ENCODE measurements around the gene SDHA.

SDHA gene

DNA sequence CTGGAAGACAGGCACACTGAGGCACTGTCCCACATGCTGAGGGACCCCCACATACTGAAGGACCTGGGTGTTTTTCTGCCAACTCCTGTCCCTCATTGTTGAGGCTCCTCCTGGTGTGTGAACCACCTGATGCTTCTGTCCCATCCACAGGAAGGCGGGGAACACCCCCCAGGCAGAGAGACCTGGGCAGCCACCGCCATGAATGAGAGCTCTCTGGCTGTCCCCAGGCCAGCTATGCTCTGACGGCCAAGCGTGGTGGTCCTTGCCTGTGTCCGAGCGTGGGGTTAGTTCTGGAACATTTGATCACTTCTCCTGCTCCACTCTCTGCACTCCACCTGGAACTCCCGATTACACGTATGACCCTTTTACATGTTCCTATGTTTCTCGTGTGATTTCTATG lies 38.7 kb upstream of the SDHA start:
- DNase-seq (ENCODE audit: low read depth, low spot score) = no peak
- TF ChIP-seq, protein P1, sequence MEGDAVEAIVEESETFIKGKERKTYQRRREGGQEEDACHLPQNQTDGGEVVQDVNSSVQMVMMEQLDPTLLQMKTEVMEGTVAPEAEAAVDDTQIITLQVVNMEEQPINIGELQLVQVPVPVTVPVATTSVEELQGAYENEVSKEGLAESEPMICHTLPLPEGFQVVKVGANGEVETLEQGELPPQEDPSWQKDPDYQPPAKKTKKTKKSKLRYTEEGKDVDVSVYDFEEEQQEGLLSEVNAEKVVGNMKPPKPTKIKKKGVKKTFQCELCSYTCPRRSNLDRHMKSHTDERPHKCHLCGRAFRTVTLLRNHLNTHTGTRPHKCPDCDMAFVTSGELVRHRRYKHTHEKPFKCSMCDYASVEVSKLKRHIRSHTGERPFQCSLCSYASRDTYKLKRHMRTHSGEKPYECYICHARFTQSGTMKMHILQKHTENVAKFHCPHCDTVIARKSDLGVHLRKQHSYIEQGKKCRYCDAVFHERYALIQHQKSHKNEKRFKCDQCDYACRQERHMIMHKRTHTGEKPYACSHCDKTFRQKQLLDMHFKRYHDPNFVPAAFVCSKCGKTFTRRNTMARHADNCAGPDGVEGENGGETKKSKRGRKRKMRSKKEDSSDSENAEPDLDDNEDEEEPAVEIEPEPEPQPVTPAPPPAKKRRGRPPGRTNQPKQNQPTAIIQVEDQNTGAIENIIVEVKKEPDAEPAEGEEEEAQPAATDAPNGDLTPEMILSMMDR (IDR thresholded peaks at IDR 0.05; ENCODE audit: low read depth, low read length) = no peak
- in situ Hi-C loops (cut with HindIII; ENCODE audit: low sequenced_read_pairs) = no loop called here
- no peak overlapping the region for H3K4me3 ChIP-seq (ENCODE audit: low read depth, low read length)

DNA sequence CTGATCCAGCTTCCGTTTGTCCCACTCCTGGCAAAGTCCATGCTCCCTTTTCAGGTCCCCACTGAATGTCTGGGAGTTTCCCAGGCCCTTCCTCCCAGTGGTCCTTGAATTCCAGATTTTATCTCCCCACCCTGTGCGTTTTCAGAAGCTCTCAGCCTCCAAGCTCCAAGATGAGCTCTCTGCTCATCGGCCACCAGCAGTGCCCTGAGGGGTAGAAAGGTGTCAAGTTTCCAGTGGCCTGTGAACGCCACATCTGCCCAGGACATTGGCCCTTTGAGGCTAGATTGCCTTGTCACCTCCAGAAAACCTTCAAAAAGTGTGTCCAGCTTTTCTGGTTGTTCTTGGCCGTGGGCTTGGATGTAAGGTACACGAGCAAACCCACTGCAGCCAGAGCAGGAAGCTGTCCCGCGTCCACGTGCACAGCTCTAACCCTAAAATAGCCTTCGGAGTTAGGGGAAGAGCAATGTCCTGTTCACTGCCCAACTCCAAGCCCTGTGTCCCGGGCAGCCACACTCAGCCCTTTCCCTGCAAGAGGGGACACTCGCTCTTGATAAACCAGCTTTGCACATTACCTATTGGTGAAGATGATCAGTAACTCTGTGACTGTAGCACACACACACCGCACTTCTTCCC lies 37.7 kb upstream of the SDHA start:
- no peak overlapping the region for H3K4me3 ChIP-seq (ENCODE audit: low read depth, low read length)
- DNase-seq (ENCODE audit: low read depth, low spot score) = no peak
- TF ChIP-seq, protein P1 (IDR thresholded peaks at IDR 0.05; ENCODE audit: low read depth, low read length) = no peak
- in situ Hi-C loops (cut with HindIII; ENCODE audit: low sequenced_read_pairs) = no loop called here

DNA sequence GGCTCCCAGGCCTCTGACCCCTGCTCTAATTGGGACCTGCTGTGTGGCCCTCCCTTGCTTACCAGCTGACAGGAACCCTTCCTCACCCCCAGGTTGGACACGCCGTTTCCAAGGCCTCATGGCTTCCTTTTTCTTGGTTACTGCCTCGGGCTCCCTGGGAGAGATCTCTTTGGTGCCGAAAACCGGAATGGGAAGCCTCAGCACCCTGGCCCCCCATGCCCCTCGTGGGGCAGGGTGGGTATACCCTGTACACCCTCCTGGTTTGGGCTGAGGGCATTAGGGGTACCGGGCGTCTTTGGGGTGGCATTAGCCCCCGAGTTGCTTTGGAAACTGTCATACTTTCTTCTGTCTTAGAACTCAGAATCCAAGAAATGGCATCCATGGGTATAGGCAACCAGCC lies 37.0 kb upstream of the SDHA start:
- no peak for DNase-seq (ENCODE audit: low read depth, low spot score)
- in situ Hi-C loops (cut with HindIII; ENCODE audit: low sequenced_read_pairs) = no loop called here
- TF ChIP-seq, protein P1 (IDR thresholded peaks at IDR 0.05; ENCODE audit: low read depth, low read length) = no peak
- H3K4me3 ChIP-seq (ENCODE audit: low read depth, low read length) = no peak overlapping the region

DNA sequence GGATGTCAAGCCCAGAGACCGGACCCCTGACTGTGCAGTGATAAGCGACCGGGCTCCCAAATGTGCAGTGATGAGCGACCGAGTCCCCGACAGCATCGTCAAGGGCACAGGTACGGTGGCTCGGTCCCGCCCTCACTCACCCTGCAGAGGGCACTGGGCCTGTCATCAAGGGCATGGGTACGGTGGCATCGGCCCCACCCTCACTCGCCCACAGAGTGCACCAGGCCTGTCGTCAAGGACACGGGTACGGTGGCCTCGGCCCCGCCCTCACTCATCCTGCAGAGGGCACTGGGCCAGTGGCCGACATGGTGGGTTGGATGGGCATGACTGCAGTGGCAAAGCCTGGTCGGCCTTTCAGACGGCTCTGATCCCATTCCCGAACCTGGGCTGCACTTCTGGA lies 36.6 kb upstream of the SDHA start:
- DNase-seq (ENCODE audit: low read depth, low spot score) = no peak
- TF ChIP-seq, protein P1 (IDR thresholded peaks at IDR 0.05; ENCODE audit: low read depth, low read length) = no peak
- H3K4me3 ChIP-seq (ENCODE audit: low read depth, low read length) = no peak overlapping the region
- in situ Hi-C loops (cut with HindIII; ENCODE audit: low sequenced_read_pairs) = no loop called here

DNA sequence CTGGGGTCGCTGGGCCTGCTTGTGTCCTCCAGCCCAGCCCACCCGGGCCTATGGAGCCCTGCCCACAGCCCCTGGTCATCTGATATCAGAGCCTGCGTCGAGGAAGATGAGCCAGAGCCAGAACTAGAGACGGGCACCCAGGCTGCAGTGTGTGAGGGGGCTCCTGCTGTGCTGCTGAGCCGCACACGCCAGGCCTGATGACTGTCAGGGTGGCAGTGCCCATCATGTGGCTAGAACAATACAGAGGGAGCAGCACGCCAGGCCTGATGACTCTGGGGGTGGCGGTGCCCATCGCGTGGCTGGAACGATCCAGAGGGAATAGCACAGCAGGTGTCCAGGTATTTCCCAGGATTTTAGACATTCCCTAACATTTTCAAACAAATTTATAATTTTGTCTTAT lies 36.0 kb upstream of the SDHA start:
- DNase-seq (ENCODE audit: low read depth, low spot score) = no peak
- TF ChIP-seq, protein P1 (IDR thresholded peaks at IDR 0.05; ENCODE audit: low read depth, low read length) = no peak
- H3K4me3 ChIP-seq (ENCODE audit: low read depth, low read length) = no peak overlapping the region
- in situ Hi-C loops (cut with HindIII; ENCODE audit: low sequenced_read_pairs) = no loop called here

DNA sequence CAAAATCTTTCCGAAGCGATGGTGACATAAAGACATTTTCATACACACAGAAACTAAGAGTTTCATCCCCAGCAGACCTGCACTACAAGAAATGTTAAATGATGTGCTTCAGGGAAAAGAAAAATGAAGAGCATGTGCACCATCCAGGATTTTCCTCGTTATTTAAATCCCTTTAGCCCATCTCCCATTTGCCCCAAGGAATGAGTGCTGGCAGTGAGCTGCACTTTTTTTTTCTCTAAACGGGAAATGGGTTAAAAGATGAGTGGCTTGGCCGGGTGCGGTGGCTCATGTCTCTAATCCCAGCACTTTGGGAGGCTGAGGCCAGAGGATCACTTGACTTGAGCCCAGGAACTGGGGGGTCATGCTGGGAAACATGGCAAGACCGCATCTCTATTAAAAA lies 33.6 kb upstream of the SDHA start:
- DNase-seq (ENCODE audit: low read depth, low spot score) = no peak
- TF ChIP-seq, protein P1 (IDR thresholded peaks at IDR 0.05; ENCODE audit: low read depth, low read length) = no peak
- no peak overlapping the region for H3K4me3 ChIP-seq (ENCODE audit: low read depth, low read length)
- in situ Hi-C loops (cut with HindIII; ENCODE audit: low sequenced_read_pairs) = no loop called here

All from astrocyte of the spinal cord (primary cell).